GM18867 (cell line): ENCODE results near the gene WWTR1.

ENCODE experiments used
- ATAC-seq: cut with Tn5 transposase; IDR thresholded peaks from one replicate; pipeline ENCODE4 v1.9.1; 2021; ENCODE audit warnings: mild to moderate bottlenecking, moderate library complexity; ENCODE audit not compliant: unreplicated experiment

The WWTR1 gene

DNA sequence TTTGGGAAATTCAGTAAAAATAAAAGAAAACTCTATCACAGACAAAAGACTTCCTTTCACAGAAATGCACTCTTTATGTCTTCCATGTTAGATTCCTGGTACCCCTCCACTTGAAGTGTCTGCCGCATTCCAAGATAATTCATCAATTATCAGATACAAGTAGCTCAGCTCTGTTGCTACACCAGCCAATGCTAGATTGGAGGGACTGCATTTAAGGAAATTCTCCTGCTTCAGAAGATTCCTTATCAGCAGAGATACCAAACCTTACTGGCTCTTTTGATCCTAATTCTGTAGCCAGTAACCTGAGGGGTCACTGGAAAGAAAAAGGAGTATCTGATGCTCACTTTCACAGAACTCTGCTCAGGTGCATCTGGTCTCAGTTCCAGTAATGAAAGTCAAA, 119.5 kb downstream of the WWTR1 start:
- no peak for ATAC-seq

DNA sequence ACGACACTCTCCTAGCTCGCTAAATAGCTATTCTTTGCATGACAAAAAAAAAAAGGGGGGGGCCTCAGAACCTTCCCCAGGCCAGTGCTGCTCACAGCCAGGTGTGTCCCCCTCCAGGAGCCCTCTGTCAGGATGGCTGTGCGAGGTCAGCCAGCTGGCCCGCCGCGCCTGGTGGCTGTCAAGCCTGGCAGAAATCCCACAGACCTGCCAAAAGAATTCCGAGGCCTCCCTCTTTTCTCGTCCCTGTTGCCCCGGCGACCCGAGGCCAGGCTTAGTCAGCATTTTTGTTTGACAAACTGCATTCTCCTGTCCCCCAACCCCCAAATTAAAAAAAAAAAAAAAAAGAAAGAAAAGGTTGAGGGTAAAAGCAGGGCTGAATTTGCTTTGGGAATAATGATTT, 121.4 kb downstream of the WWTR1 start:
- no peak for ATAC-seq

DNA sequence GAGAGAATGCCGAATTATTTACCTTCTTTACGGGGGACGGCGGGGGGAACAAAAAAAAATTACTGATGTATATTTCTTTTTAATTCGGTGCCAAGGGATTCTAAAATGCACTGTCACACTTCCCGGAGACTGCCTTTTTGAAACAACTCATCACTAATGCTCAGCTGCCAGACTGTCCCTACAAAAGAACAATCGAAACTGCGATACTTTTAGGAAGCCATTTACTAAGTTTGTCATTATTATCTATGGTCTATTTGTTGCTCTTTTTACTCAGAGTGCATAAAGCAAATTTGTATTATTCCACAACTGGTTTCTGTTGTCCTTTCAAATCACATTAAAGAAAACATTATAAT, 122.5 kb downstream of the WWTR1 start:
- no peak for ATAC-seq

DNA sequence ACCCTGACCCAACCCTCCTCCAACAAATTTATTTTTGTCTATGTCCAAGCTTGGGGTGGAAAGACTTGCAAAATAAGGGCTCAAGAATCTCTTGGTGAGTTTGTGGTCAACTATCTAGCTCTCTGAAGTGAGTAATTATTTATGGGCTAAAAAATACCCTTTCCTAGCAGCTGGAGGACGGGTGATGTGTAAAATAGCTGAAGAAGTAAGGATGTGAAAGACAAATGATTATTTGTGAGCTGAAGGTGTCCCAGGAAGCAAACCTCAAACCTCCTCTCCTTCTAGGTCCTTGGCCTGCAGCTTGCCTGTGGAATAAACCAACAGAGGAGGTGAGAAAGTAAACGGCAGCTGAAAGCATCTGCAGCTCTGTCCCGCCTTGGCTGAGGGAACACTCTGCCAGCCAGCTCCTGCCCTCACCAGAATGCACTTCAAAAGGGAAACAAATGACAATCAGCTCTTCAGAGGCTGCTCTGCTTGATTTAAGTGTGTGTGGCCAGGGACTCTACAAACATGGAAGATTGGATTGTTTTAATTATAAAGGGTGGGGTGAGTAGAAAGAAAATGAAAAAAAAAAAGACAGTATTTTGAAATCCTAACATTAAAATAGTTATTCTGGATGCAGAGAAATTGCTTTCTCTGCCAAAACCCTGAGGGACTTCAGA, 123.0 kb downstream of the WWTR1 start:
- ATAC-seq = no peak

DNA sequence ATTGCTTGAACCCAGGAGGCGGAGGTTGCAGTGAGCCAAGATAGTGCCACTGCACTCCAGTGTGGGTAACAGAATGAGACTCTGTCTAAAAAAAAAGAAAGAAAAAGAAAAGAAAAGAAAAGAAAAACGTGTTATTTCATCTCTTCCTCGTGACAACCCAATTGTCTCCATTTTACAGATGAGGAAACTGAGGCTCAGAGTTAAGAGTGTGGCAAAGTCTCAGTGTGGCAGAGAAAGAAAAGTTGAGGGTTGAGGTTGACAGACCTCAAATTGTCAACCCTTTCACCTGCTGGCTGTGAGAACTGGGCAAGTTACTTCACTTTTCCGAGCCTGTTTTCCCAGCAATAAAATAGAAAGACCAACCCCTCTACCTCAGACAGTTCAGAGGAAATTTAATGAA, 123.7 kb downstream of the WWTR1 start:
- ATAC-seq = no peak

DNA sequence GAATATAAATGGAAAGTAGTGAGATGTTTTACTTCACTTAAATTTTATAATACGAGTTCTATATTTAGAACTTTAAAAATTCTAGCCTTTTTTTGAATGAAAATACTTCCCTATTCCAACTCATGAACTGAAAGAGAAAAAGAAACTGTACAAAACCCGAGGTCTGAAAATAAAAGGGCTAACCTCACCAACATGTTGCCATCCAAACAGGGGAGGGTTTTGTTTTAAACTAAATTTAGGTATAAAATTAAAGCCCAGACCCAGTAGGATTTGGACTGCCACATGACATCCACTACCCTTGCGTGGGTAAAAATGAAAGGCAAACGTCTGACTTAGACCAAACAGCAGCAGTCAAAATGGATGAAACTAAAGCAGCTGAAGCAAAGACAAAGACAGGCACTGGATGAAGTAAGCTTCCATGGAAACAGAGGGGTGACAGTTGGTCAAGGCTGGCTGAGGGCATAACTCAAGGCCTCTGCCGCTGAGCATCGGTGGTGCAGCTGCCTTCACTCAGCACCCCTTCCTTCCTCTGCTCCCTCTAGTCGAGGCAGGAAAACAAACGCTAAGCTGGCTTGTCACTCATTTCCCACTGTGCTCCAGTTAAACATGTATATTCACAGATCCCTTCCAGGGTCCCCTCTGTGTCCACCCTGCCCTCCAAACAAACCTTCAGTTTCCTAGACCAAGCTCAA, 125.2 kb downstream of the WWTR1 start:
- no peak for ATAC-seq

DNA sequence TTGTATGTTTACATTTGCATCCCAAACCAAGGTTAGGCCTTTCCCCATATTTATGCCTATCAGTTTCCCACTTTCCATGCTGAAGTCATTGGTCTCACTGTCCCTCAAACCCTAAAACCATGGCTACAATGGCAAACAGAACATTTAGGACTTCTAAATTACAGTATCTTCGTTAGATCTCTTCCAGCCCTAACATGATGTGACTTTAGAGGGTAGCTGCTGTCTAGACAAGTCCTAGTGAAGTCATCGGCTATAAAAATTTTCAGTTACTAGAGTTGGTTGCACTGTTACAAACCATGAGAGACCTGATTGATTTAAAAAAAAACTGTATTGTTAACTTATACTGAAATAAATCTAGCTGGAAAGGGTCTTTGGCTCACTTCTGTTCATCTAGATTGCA, 128.7 kb downstream of the WWTR1 start:
- ATAC-seq = no peak

DNA sequence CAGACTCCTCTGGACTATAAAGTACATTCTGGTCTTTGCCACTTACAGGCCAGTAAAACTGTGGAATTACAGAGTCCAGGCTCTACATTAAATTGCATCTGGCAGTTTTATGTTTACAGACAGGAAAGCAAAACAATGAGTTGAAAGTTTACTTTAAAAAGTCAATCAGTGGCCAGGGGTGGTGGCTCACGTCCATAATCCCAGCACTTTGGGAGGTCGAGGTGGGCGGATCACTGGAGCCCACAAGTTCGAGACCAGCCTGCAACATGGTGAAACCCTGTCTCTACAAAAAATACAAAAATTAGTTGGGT, 129.5 kb downstream of the WWTR1 start:
- no peak for ATAC-seq

DNA sequence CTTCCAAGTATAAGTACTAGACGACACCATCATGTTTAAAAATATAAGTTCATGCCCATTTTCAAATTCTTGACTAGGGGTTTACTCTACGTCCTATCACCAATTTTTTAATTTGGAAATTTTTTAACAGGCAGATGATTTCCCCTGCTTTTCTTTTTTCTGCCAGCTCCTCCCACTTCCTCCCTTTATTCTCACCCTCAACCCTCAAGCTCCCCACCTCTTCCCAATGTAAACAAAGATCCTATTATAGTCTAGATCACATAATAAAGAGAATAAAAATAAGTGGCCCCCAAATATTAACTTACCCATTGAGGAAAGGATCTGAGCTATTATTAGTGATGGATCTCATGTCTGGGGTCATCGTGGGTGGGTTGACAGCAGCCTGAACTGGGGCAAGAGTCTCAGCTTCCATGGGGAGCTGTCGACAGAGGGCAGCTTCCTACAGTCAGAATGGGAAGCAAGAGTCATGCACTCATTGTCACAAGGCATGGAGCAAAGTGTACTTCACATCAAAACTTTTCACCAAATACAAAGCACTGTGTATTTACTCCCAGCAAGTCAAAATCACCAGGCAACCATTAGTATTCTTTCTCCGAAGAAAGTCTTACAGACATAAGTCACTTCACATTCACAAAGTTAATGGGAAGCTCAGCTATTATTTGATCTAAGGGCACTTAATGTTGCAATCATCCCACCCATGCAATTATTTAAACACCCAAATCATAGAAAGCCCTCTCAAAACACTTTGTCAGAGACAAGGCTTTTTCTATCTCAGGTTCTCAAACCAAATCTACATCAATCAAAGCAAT, 130.1 kb downstream of the WWTR1 start:
- ATAC-seq = no peak

DNA sequence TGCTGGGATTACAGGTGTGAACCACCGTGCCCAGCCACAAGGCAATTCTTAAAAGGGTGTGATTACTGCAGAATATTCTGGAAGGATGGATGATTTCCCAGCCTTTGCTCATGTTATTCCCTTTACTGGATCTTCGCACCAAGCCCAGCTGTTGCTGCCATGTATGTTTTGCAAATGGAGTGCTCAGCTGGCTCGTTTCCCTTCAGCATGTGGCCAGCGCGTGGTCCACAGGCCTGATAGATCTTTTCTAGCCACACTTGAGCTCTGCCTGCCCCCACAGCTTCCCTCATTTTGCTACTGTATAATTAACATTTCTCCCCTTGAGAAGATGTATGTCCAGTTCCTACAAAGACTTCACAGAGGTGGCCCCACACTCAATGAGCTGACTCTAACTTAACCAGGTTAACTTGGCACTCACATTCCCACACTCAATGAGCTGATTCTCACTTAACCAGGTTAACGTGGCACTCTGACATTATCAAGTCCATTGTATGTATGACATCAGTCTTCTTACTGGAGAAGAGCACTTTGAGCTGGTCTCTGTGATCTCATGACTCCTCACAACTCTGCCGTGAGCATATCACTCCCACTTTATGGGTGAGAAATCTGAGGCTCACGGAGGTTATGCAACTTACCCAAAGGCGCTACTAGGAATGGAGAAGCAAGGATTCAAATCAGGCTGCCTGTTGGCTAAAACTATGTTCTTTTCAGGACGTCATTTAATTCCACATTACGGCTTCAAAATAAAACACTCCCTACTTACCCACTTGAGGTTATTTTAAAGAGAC, 134.1 kb downstream of the WWTR1 start:
- no peak for ATAC-seq

DNA sequence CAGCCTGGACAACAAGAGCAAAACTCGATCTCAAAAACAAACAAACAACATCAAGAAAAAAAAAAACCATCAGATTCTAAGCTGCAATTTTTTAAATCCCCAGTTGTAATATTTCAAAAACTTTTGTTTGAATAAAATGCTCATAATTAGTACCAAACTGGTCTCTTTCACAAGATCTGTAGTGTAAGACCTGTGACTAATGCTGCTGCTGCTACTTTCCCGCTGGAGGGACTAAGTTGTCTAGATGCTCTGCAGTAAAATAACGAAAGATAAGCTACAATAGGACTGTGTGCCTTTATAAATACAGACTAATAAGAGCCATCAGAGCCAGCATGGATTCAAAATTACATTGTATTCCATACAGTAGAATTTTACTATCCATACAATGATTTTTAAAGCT, 137.9 kb downstream of the WWTR1 start:
- no peak for ATAC-seq

DNA sequence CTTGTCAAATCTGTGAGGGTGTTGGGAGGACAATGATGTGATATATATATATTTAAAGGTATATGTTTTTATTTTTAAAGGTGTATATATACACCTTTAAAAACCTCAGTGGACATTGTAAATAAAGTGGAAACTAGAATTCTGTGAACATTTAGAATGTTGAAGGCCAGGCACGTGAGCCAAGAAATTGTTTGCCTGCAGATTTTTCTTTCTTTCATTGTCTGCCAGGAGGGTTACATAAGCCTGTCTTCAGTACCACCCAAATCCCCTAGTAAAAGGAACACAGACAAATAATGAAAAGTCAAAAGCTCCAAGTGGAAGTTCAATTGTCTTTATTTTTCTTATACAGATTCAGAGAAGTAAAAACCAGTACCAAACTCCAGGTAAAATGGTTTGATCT, 140.9 kb downstream of the WWTR1 start:
- no peak for ATAC-seq

DNA sequence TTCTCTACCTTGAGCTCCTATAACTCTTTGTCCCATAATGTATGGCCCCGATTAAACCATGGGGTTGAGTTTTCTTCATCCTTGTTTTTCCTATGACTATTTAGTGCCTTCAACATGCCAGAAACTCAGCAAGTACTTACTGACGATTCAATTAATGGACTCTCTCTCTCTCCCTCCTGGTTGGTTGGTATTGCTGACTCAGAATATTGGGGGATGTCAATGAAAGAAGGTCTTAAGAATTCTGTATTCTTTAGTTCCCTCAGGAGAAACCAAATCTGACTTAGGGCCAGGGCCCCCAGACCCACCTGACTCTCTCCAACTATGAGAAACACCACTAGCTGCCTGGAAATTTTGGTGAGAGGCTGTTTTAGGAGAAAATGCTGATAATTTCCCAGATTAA, 142.6 kb downstream of the WWTR1 start:
- ATAC-seq = no peak

DNA sequence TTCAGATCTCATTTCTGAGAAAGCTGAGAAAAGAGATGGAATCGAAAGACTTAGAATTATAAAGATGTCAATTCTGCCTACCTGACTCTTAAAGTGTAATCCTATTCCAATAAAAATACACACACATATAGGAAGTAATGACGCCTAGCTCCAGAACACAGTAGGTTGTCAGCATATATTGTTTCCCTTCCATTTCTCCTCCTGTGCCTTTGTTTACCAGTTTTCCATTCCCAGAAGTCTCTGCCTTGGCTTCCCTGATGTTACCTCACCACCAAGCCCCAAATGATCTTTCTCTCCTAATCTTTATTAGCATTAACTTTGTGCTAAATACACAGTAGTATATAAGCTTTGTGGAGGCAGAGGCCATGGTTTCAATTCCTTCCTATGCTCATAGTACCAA, 143.4 kb downstream of the WWTR1 start:
- no peak for ATAC-seq

DNA sequence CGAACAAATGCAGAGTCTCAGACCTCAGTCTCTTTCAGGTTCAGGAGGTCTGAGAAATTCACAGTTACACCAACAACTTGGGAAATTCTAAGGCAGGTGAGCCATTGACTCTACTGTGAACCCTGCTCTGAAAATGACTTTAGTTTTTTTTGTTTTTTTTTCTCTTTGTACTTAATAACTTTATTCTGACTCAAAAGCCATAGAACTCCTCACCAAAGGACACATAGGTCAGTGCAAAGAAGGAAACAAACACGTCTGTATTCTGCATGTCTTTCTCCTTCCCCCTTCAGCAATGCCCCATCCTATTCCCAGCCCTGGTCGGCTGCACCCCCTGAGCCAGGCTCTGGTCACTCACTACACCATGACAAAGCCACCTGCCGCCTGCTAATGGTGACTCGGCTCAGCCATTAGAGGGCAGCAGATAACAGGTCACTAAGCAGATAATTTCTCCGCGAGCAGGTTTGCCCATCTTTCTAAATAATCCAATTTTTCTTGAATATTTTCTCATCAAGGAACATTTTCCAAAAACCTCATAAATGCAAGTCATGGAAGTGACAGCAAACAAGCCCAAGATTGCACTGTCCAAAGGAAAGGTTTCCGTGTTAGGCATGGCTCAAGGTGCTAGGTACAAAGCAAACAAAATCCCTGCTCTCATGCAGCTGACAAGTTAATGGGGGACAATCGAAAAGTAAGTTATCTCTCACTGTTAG, 145.6 kb downstream of the WWTR1 start:
- peak; percentile 82 for ATAC-seq

DNA sequence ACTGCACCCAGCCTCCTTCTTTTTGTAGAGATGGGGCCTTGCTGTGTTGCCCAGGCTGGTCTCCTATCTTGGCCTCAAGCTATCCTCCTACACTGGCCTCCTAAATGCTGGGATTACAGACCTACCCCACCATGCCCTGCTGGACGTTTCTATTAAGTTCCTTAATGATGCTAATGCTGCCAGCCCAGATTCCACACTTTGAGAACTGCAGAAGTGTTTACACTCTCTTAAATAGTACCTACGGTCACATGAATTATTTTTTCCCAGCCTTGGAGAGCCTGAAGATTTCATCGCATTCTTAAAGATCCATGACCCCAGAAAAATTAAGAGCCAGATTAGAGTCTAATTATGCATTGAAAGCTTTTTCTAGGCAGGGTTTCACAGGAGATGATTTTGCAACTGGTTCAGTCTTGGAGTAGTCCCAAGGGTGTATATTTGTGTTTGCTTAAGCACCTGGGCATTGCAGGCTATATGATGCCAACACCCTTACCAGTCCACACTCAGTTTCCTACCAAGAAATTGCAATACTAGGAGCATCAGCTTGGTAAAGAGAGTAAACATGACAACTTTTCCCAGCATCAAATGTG, 146.7 kb downstream of the WWTR1 start:
- no peak for ATAC-seq

DNA sequence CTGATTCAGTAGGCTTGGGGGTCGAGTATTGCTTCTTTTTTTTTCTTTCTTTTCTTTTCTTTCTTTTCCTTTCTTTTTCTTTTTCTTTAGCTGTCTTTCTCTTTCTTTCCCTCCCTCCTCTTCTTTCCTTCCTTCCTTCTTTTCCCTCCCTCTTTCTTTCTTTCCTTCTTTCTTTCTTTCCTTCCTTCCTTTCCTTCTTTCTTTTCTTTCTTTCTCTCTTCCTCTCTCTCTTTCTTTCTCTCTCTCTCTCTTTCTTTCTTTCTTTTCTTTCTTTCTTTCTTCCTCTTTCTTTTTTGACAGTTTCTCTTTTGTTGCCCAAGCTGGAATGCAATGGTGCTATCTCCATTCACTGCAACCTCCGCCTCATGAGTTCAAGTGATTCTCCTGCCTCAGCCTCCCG, 147.3 kb downstream of the WWTR1 start:
- no peak for ATAC-seq

DNA sequence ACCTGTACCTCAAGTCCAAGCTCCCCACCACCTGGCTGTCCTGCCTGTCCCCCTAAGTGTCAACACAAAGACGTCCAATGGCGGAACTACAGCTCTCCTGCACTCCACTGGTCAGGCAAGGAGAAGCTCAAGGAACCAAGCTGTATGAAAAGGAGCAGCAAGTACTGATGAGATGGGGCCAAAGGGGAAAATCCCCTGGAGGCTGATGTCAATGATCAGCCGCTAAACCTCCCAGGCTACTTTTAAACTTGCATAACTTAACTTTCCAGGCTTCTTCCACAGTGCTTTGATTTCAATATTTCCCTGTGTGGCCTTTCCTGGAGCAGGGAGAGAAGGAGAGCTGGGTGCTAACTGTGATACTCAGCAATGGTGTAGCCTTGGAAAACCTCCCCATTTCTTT, 148.3 kb downstream of the WWTR1 start:
- ATAC-seq = no peak

DNA sequence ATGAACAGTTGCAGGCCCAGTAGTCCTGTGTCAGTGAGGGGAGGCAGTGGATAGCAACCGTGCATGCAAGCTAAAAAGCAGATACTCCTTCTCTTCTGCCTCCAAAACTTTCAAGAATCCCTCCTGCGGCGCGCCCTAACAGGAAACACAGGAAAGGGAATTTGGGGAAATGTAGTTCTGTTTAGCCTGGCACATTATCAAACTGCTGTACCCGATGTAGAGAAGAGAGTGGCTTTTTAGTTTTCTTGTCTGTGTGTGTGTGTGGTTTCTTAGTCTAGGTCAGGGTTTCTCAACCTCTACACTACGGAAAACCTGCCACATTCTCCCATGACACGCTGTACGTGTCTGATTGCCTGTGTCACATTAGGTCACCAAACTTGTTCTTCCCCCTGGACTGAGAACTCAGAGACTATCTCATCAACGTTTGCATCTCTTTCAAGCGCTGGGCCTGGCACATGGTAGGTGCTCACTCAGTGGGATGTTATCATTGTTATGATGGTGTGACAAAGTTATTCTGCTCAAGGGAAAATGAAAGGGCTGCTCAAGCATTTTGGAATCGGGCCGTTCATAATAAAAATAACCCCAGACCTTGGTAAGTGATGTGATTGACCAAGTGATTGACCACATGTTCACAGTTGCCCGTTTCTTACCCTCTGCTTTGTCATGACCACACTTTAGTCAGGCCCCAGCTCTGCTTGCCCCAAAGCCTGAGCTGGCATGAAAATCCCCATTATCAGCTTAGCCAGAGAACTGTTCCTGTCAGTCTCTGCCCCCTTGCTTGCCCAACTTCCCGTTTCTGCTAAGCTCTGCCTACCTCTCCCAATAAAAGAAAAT, 150.1 kb downstream of the WWTR1 start:
- ATAC-seq = no peak

DNA sequence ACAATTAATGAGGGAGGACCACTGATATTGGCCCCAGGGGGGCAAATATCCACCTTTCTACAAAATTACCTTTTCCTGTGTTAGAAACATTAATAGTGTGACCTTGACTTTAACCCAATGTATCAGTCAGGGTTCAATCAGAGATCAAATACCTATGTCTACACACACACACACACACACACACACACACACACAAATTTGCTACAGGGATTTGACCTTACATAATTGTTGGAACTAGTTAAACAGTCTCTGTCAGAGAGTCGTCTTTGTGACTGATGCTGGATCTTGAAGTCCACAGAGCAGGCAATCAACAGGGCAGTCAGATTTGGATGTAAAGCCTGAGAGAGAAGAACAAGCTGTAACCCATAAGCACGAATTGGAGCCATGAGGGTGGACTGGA, 150.9 kb downstream of the WWTR1 start:
- ATAC-seq = no peak
